ENCODE data around the gene SPATA6.

DNA sequence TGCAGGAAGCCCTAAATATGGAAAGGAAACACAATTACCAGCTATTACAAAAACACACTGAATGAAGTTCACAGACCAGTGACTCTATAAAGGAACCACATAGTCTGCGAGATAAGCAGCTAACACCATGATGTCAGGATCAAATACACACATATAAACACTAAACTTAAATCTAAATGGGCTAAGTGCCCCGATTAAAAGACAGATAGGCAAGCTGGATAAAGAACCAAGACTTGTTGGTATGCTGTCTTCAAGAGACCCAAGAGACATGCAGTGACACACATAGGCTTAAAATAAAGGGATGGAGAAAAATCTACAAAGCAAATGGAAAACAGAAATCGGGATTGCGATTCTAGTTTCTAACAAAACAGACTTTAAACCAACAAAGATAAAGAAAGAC lies 127.6 kb downstream of the SPATA6 start:
- TF ChIP-seq, protein P1, sequence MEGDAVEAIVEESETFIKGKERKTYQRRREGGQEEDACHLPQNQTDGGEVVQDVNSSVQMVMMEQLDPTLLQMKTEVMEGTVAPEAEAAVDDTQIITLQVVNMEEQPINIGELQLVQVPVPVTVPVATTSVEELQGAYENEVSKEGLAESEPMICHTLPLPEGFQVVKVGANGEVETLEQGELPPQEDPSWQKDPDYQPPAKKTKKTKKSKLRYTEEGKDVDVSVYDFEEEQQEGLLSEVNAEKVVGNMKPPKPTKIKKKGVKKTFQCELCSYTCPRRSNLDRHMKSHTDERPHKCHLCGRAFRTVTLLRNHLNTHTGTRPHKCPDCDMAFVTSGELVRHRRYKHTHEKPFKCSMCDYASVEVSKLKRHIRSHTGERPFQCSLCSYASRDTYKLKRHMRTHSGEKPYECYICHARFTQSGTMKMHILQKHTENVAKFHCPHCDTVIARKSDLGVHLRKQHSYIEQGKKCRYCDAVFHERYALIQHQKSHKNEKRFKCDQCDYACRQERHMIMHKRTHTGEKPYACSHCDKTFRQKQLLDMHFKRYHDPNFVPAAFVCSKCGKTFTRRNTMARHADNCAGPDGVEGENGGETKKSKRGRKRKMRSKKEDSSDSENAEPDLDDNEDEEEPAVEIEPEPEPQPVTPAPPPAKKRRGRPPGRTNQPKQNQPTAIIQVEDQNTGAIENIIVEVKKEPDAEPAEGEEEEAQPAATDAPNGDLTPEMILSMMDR (IDR thresholded peaks at IDR 0.05): no peak
- no peak for TF ChIP-seq POLR2A (IDR thresholded peaks at IDR 0.05)
